Cardiac muscle cell (in vitro differentiated cells and primary cell): ENCODE measurements around the gene SLC17A3. TPM values are rescaled to one million over a fixed set of nuclear protein-coding genes. Genes with fewer than 3 reads are reported as not detected.
A peak's percentile ranks its signal among the peaks of the same experiment; 100 is the strongest.

Source experiments
- DNase-seq, 2 donors: peaks; one replicate each; pipeline versions ENCODE4 v3.0.0 to v3.0.0-alpha.2; 2010 to 2017; ENCODE audit warnings: low read depth in 1 of 2, low spot score in 1 of 2
- H3K27ac ChIP-seq: fragments of 200-600 bp; sonication (generic); 2 replicates; pipeline ENCODE4 v1.5.1; 2016
- H3K27me3 ChIP-seq: fragments of 200-600 bp; sonication (generic); 2 replicates; pipeline ENCODE4 v1.6.0; 2016; ENCODE audit warnings: control low read depth
- H3K36me3 ChIP-seq: fragments of 200-600 bp; sonication (generic); 2 replicates; pipeline ENCODE4 v1.5.1; 2016; ENCODE audit warnings: control low read depth
- H3K4me1 ChIP-seq: fragments of 200-600 bp; sonication (generic); 2 replicates; pipeline ENCODE4 v1.8.1; 2017; ENCODE audit warnings: low read depth, mild to moderate bottlenecking, mixed run types
- H3K4me3 ChIP-seq: fragments of 200-600 bp; sonication (generic); 2 replicates; pipeline ENCODE4 v1.5.1; 2016; ENCODE audit warnings: mild to moderate bottlenecking
- H3K9me3 ChIP-seq: fragments of 200-600 bp; sonication (generic); 2 replicates; pipeline ENCODE4 v1.5.1; 2017; ENCODE audit warnings: low read depth, mild to moderate bottlenecking, control low read depth
- polyA plus RNA-seq: library from polyadenylated mRNA; unstranded; fragments of >200 nt; fragmentation: Nextera tagmentation; extraction: Ambion mirVana; gene quantifications from 2 replicates; pipeline ENCODE4 v1.2.1, GENCODE V29; 2016
- total RNA-seq: library from RNA; depleted of rRNA; stranded (reverse); fragments of >200 nt; gene quantifications from 2 replicates; pipeline ENCODE4 v1.2.3, GENCODE V29; 2016
- TF ChIP-seq, protein P1 (sequence below): IDR thresholded peaks from 2 replicates; pipeline ENCODE4 v1.5.1; 2012; ENCODE audit warnings: low read depth, mild to moderate bottlenecking, low read length

SLC17A3 gene
- total and polyA plus RNA-seq, 2 experiments from 2014 or later, result not detected

DNA sequence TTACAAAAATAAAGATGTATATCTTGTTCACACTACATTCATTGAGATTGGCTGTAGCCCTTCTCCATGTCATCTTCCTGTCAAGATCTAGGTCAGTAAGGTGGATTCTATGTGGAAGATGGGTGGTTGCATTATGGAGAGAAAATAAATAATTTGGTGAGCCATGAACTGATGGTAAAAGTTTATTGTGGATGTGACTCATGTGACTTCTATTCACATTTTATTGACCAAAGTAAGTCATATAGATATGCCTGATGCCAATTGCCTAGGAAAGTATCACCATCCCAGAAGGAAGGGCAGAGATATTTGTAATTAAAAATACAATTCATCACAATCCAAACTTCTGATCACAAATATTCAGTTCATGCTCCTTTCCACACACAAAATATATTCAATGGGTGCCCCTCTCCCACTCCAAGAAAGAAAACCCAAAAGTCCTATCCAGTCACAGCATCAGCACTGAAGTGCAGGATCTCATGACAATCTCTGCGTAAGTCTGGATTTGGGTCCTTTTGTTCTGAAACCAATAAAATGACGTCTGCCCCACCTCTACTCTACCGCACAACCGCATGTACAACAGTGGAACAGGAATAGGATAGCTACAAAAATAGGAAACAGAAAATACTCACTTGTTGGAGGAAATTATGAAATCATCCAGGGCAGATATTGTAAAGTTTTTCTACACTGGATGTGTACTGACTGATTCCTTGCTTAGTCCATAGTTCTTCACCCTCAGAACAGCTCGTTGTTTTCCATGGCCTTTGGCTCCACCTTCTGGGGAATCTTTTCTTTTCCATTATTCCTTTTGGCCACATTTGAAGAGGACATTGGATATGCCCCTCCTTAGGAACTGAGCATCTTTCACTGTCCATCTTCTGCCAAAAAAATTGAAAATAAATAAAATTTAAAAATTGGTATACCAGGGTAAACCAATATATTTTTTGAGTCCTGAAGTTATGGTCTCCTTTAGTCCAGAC, 16.1 kb upstream of the SLC17A3 start:
- Histone ChIP-seq H3K36me3 (no peaks in the 10 kb centered on the region), H3K4me3 (no peak overlapping the region), H3K4me1 (peaks cover 1% of the 10 kb centered on the region), H3K9me3 (no peaks in the 10 kb centered on the region), H3K27me3 (peaks cover 42% of the 10 kb centered on the region), H3K27ac (no peak overlapping the region)
- TF ChIP-seq, protein P1, sequence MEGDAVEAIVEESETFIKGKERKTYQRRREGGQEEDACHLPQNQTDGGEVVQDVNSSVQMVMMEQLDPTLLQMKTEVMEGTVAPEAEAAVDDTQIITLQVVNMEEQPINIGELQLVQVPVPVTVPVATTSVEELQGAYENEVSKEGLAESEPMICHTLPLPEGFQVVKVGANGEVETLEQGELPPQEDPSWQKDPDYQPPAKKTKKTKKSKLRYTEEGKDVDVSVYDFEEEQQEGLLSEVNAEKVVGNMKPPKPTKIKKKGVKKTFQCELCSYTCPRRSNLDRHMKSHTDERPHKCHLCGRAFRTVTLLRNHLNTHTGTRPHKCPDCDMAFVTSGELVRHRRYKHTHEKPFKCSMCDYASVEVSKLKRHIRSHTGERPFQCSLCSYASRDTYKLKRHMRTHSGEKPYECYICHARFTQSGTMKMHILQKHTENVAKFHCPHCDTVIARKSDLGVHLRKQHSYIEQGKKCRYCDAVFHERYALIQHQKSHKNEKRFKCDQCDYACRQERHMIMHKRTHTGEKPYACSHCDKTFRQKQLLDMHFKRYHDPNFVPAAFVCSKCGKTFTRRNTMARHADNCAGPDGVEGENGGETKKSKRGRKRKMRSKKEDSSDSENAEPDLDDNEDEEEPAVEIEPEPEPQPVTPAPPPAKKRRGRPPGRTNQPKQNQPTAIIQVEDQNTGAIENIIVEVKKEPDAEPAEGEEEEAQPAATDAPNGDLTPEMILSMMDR, result peak; percentile 57
- DNase-seq, result peak; percentile 67 to 78

DNA sequence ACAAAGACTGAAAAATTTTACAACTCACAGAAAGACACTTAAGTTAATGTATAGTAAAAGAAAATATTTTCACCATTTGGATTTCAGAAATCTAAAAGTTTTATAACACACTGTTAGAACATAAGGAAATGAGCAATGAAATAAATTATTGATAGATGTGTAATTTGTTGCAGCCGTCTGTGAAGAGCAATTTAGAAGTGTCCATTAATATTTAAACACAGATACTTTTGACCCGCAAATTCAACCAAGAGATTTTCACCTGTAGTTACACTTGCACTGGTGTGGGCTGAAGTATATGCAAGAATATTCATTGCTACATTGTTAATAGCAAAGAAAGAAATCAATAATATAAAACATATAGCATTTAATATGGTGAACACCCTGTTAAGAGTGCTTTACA, 14.6 kb upstream of the SLC17A3 start:
- Histone ChIP-seq H3K9me3 (no peaks in the 10 kb centered on the region), H3K4me1 (no peaks in the 10 kb centered on the region), H3K27ac (no peak overlapping the region), H3K36me3 (no peaks in the 10 kb centered on the region), H3K27me3 (peaks cover 30% of the 10 kb centered on the region), H3K4me3 (no peak overlapping the region)
- TF ChIP-seq, protein P1, result no peak
- DNase-seq, result no peak

DNA sequence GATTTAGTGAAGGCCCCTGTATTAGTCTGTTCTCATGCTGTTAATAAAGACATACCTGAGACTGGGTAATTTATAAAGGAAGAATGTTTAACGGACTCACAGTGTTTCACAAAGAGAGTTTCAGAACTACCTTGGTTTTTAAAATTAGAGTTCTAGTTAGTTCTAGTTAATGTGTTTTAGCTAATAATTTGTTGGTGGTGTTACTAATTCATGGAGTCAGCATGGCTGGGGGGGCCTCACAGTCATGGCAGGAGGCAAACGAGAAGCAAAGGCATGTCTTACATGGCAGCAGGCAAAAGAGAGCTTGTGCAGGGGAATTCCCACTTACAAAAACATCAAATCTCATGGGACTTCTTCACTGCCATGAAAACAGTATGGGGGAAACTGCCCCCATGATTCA, 12.0 kb upstream of the SLC17A3 start:
- H3K27ac ChIP-seq, result no peak overlapping the region
- H3K27me3 ChIP-seq, result peaks cover 22% of the 10 kb centered on the region
- no peak for DNase-seq
- H3K4me3 ChIP-seq, result no peak overlapping the region
- no peaks in the 10 kb centered on the region for H3K9me3 ChIP-seq
- H3K4me1 ChIP-seq, result no peaks in the 10 kb centered on the region
- TF ChIP-seq, protein P1, result no peak
- H3K36me3 ChIP-seq, result no peaks in the 10 kb centered on the region

DNA sequence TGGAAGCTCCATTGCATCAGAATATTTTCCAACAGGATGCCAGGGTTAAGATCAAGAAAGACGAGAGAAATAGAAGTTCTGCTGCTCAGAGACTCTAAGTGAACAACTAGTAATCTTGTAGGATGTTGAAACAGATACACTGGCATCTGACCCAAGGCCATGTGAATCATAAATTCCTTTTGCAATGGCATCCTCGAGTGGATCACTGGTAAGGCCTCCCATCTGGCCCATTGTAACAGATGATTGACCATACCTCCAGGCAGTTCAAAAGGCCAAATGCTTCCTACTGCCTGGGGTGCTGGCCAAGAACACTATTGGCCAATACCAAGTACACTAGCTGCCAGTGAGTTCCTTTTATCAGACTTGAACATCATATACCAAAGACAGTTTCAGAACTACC, 9.9 kb upstream of the SLC17A3 start:
- no peak overlapping the region for H3K27ac ChIP-seq
- H3K36me3 ChIP-seq, result no peaks in the 10 kb centered on the region
- TF ChIP-seq, protein P1, result no peak
- peaks cover 30% of the 10 kb centered on the region for H3K27me3 ChIP-seq
- H3K4me1 ChIP-seq, result no peaks in the 10 kb centered on the region
- no peaks in the 10 kb centered on the region for H3K9me3 ChIP-seq
- peak in 1 of 2 donors; percentile 93 for DNase-seq
- H3K4me3 ChIP-seq, result no peak overlapping the region

DNA sequence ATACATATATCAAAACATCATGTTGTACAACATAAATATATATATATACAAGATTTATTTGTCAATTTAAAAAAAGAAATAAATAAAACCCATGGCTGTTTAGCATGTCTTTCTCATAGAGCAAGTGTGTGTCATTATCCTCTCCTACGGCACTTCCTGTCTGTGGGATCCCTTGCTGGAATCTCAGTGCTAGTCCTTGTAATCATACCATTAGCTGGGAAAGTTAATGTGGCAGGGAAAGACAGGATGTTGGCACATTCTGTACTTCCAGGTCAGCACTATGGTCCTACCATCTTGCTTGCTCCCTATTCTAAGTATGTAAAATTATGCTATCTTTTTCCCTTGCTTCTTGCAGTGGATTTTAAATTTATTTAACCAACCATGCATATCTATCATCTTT, 9.5 kb upstream of the SLC17A3 start:
- Histone ChIP-seq H3K36me3 (no peaks in the 10 kb centered on the region), H3K27me3 (peaks cover 28% of the 10 kb centered on the region), H3K4me3 (no peak overlapping the region), H3K27ac (no peak overlapping the region), H3K4me1 (no peaks in the 10 kb centered on the region), H3K9me3 (no peaks in the 10 kb centered on the region)
- DNase-seq, result peak in 1 of 2 donors; percentile 48
- TF ChIP-seq, protein P1, result no peak
